Esophagus mucosa (tissue), 1 donor: Measurements from ENCODE around the gene TBC1D22A. TPM values are rescaled to one million over a fixed set of nuclear protein-coding genes. Genes with fewer than 3 reads are reported as not detected.

Source experiments
- ATAC-seq: fragments of 200-7000 bp; cut with Tn5 transposase; one replicate; pipeline ENCODE4 v1.9.1; 2020
- total RNA-seq: library from RNA; stranded (reverse); gene quantifications from one replicate; pipeline ENCODE4 v1.2.4, GENCODE V29; 2023
- donor health status: DM: yes; HTN: yes; CAD: no.

Gene TBC1D22A
- total RNA-seq, 1 donor from 2014 or later: 21.4 TPM

- no peak for ATAC-seq
These were observed 237.8 kb downstream of the TBC1D22A start for GRCh38 chr22:47000256-47000655.

- ATAC-seq: no peak
These were observed 238.4 kb downstream of the TBC1D22A start for GRCh38 chr22:47000888-47001287.

- ATAC-seq: no peak
These were observed 238.8 kb downstream of the TBC1D22A start for GRCh38 chr22:47001288-47001687.

- ATAC-seq: no peak
These were observed 240.2 kb downstream of the TBC1D22A start for GRCh38 chr22:47002692-47003091.

GRCh38 chr22:47005506-47006408, 243.3 kb downstream of the TBC1D22A start:
- ATAC-seq: no peak

- ATAC-seq: no peak
These were observed 244.0 kb downstream of the TBC1D22A start for GRCh38 chr22:47006433-47006832.

GRCh38 chr22:47006869-47007268, 244.4 kb downstream of the TBC1D22A start:
- no peak for ATAC-seq

- ATAC-seq: no peak
These were observed 245.0 kb downstream of the TBC1D22A start for GRCh38 chr22:47007496-47007895.

- ATAC-seq: no peak
These were observed 245.9 kb downstream of the TBC1D22A start for GRCh38 chr22:47008208-47008885.

GRCh38 chr22:47009304-47010101, 247.1 kb downstream of the TBC1D22A start:
- ATAC-seq: no peak

GRCh38 chr22:47010211-47010610, 247.8 kb downstream of the TBC1D22A start:
- ATAC-seq: no peak

GRCh38 chr22:47011131-47011858, 248.8 kb downstream of the TBC1D22A start:
- ATAC-seq: no peak

GRCh38 chr22:47011859-47012258, 249.4 kb downstream of the TBC1D22A start:
- no peak for ATAC-seq

- no peak for ATAC-seq
These were observed 250.3 kb downstream of the TBC1D22A start for GRCh38 chr22:47012589-47013370.

GRCh38 chr22:47013861-47014635, 251.6 kb downstream of the TBC1D22A start:
- no peak for ATAC-seq

- ATAC-seq: no peak
These were observed 252.3 kb downstream of the TBC1D22A start for GRCh38 chr22:47014636-47015345.

GRCh38 chr22:47015589-47016178, 253.2 kb downstream of the TBC1D22A start:
- ATAC-seq: no peak

GRCh38 chr22:47016631-47017030, 254.2 kb downstream of the TBC1D22A start:
- ATAC-seq: no peak

- ATAC-seq: no peak
These were observed 254.8 kb downstream of the TBC1D22A start for GRCh38 chr22:47017245-47017644.
